ENCODE measurements around the gene CNOT6. TPM values are rescaled to one million over a fixed set of nuclear protein-coding genes. Genes with fewer than 3 reads are reported as not detected.
"Not testable (repeated sequence)": the region's sequence is repeated elsewhere in the genome, so short reads cannot be mapped to it uniquely, and the experiment has no call there.

Gene CNOT6
- total RNA-seq, 2 experiments from 2014 or later, result 34.4 to 43.2 TPM

GRCh38 chr5:180495991-180496741, 2.0 kb downstream of the CNOT6 start:
- ATAC-seq, result no peak
- H3K9me3 Mint-ChIP-seq (ENCODE audit: low read depth), result no peaks in the 10 kb centered on the region
- peak overlapping the region; percentile 18 for H3K4me3 Mint-ChIP-seq
- no peaks in the 10 kb centered on the region for H3K27me3 Mint-ChIP-seq
- peaks cover 41% of the 10 kb centered on the region for H3K4me1 Mint-ChIP-seq
- POLR2A ChIA-PET, result no interaction called here
- no peak overlapping the region for H3K27ac Mint-ChIP-seq
- H3K36me3 Mint-ChIP-seq (ENCODE audit: low read depth), result peaks cover 16% of the 10 kb centered on the region
- DNase-seq, result no peak
- CTCF ChIA-PET, result interaction anchor here (0.6 kb wide), 1 partner anchor 12 kb away, joined by 4 read pairs; no protein-coding TSS in a partner anchor
- intact Hi-C loops (cut with DNase I, micrococcal nuclease), result loop anchor here in 1 of 2 experiments (2.0 to 10.0 kb wide), 4 partner anchors 369 to 941 kb away; partner anchors contain the start of genes RUFY1, SQSTM1 and ZFP62

GRCh38 chr5:180496806-180497205, 2.6 kb downstream of the CNOT6 start:
- DNase-seq; CTCF ChIA-PET; ATAC-seq; H3K9me3 Mint-ChIP-seq (ENCODE audit: low read depth); H3K27me3 Mint-ChIP-seq; H3K27ac Mint-ChIP-seq; POLR2A ChIA-PET; H3K4me3 Mint-ChIP-seq: not testable (repeated sequence)
- intact Hi-C loops (cut with DNase I, micrococcal nuclease), result loop anchor here in 1 of 2 experiments (10.0 kb wide), 2 partner anchors 368 to 942 kb away; partner anchors contain the start of genes RUFY1 and ZFP62
- Mint-ChIP-seq H3K36me3 (ENCODE audit: low read depth) (peaks cover 16% of the 10 kb centered on the region), H3K4me1 (peaks cover 41% of the 10 kb centered on the region)

- intact Hi-C loops (cut with DNase I, micrococcal nuclease), result loop anchor here in 1 of 2 experiments (10.0 kb wide), 2 partner anchors 367 to 943 kb away; partner anchors contain the start of genes RUFY1 and ZFP62
- CTCF ChIA-PET; H3K4me3 Mint-ChIP-seq; ATAC-seq; H3K27me3 Mint-ChIP-seq; DNase-seq; H3K27ac Mint-ChIP-seq; H3K9me3 Mint-ChIP-seq (ENCODE audit: low read depth): not testable (repeated sequence)
- peaks cover 38% of the 10 kb centered on the region for H3K4me1 Mint-ChIP-seq
- POLR2A ChIA-PET, result interaction anchor here (0.7 kb wide), 1 partner anchor 1413 kb away, joined by 6 read pairs; no protein-coding TSS in a partner anchor
- peaks cover 16% of the 10 kb centered on the region for H3K36me3 Mint-ChIP-seq (ENCODE audit: low read depth)
Observed at GRCh38 chr5:180497865-180498264, 3.7 kb downstream of the CNOT6 start.

- H3K9me3 Mint-ChIP-seq (ENCODE audit: low read depth), result no peaks in the 10 kb centered on the region
- H3K4me3 Mint-ChIP-seq, result no peak overlapping the region
- peaks cover 34% of the 10 kb centered on the region for H3K4me1 Mint-ChIP-seq
- H3K36me3 Mint-ChIP-seq (ENCODE audit: low read depth), result peaks cover 16% of the 10 kb centered on the region
- intact Hi-C loops (cut with DNase I, micrococcal nuclease), result loop anchor here in 1 of 2 experiments (10.0 kb wide), 2 partner anchors 366 to 944 kb away; partner anchors contain the start of genes RUFY1 and ZFP62
- H3K27me3 Mint-ChIP-seq, result no peaks in the 10 kb centered on the region
- no peak overlapping the region for H3K27ac Mint-ChIP-seq
- ATAC-seq, result no peak
- no peak for DNase-seq
- CTCF ChIA-PET, result interaction anchor here (0.6 kb wide), 1 partner anchor 19 kb away, joined by 3 read pairs; no protein-coding TSS in a partner anchor
- POLR2A ChIA-PET, result no interaction called here
Observed at GRCh38 chr5:180498378-180498777, 4.2 kb downstream of the CNOT6 start.

GRCh38 chr5:180499684-180500083, 5.5 kb downstream of the CNOT6 start:
- Mint-ChIP-seq H3K36me3 (ENCODE audit: low read depth) (peaks cover 20% of the 10 kb centered on the region), H3K27me3 (no peaks in the 10 kb centered on the region)
- no peak for DNase-seq

GRCh38 chr5:180500300-180500699, 6.1 kb downstream of the CNOT6 start:
- H3K27me3 Mint-ChIP-seq; H3K27ac Mint-ChIP-seq; POLR2A ChIA-PET; H3K4me3 Mint-ChIP-seq; DNase-seq; intact Hi-C loops (cut with DNase I, micrococcal nuclease); ATAC-seq; H3K9me3 Mint-ChIP-seq (ENCODE audit: low read depth): not testable (repeated sequence)
- CTCF ChIA-PET, result interaction anchor here (0.8 to 1.1 kb wide), 2 partner anchors 18 to 306 kb away, joined by 3 read pairs; no protein-coding TSS in a partner anchor
- peaks cover 20% of the 10 kb centered on the region for H3K36me3 Mint-ChIP-seq (ENCODE audit: low read depth)
- peaks cover 35% of the 10 kb centered on the region for H3K4me1 Mint-ChIP-seq

More at GRCh38 chr5:180499684-180500083, 5.5 kb downstream of the CNOT6 start:
- intact Hi-C loops (cut with DNase I, micrococcal nuclease), result loop anchor here in 1 of 2 experiments (10.0 kb wide), 2 partner anchors 365 to 945 kb away; partner anchors contain the start of genes RUFY1 and ZFP62
- H3K9me3 Mint-ChIP-seq (ENCODE audit: low read depth), result no peaks in the 10 kb centered on the region
- no peak overlapping the region for H3K4me3 Mint-ChIP-seq
- CTCF ChIA-PET, result interaction anchor here (0.8 to 1.1 kb wide), 4 partner anchors 9 to 376 kb away, joined by 3 read pairs; no protein-coding TSS in a partner anchor
- POLR2A ChIA-PET, result no interaction called here
- H3K27ac Mint-ChIP-seq, result no peak overlapping the region
- H3K4me1 Mint-ChIP-seq, result peaks cover 36% of the 10 kb centered on the region
- ATAC-seq, result no peak

GRCh38 chr5:180507661-180508060, 13.5 kb downstream of the CNOT6 start:
- no peaks in the 10 kb centered on the region for H3K27me3 Mint-ChIP-seq
- POLR2A ChIA-PET, result no interaction called here
- no peak overlapping the region for H3K4me3 Mint-ChIP-seq
- CTCF ChIA-PET, result no interaction called here
- H3K36me3 Mint-ChIP-seq (ENCODE audit: low read depth), result peaks cover 27% of the 10 kb centered on the region
- intact Hi-C loops (cut with DNase I, micrococcal nuclease), result no loop called here
- no peak for ATAC-seq
- no peak for DNase-seq
- H3K4me1 Mint-ChIP-seq, result peaks cover 31% of the 10 kb centered on the region
- no peaks in the 10 kb centered on the region for H3K9me3 Mint-ChIP-seq (ENCODE audit: low read depth)
- H3K27ac Mint-ChIP-seq, result no peak overlapping the region

- Mint-ChIP-seq H3K27ac (no peak overlapping the region), H3K4me1 (peaks cover 42% of the 10 kb centered on the region), H3K27me3 (no peaks in the 10 kb centered on the region), H3K4me3 (no peak overlapping the region), H3K36me3 (ENCODE audit: low read depth) (peaks cover 10% of the 10 kb centered on the region), H3K9me3 (ENCODE audit: low read depth) (no peaks in the 10 kb centered on the region)
- DNase-seq (no peak), ATAC-seq (no peak)
- ChIA-PET POLR2A (no interaction called here), CTCF (interaction anchor here (0.7 kb wide), 1 partner anchor 396 kb away, joined by 3 read pairs; no protein-coding TSS in a partner anchor)
- intact Hi-C loops (cut with DNase I, micrococcal nuclease), result no loop called here
Observed at GRCh38 chr5:180515294-180515693, 21.1 kb downstream of the CNOT6 start.

GRCh38 chr5:180515974-180516373, 21.8 kb downstream of the CNOT6 start:
- DNase-seq; POLR2A ChIA-PET; H3K27ac Mint-ChIP-seq; ATAC-seq; H3K27me3 Mint-ChIP-seq; CTCF ChIA-PET; intact Hi-C loops (cut with DNase I, micrococcal nuclease); H3K4me3 Mint-ChIP-seq; H3K9me3 Mint-ChIP-seq (ENCODE audit: low read depth): not testable (repeated sequence)
- H3K36me3 Mint-ChIP-seq (ENCODE audit: low read depth), result peaks cover 13% of the 10 kb centered on the region
- peaks cover 43% of the 10 kb centered on the region for H3K4me1 Mint-ChIP-seq

- Mint-ChIP-seq H3K27me3 (no peaks in the 10 kb centered on the region), H3K27ac (no peak overlapping the region), H3K4me1 (peaks cover 48% of the 10 kb centered on the region), H3K4me3 (no peak overlapping the region), H3K9me3 (ENCODE audit: low read depth) (no peaks in the 10 kb centered on the region), H3K36me3 (ENCODE audit: low read depth) (peaks cover 13% of the 10 kb centered on the region)
- intact Hi-C loops (cut with DNase I, micrococcal nuclease), result no loop called here
- DNase-seq, result no peak
- ChIA-PET CTCF (no interaction called here), POLR2A (no interaction called here)
- no peak for ATAC-seq
Observed at GRCh38 chr5:180516440-180516839, 22.3 kb downstream of the CNOT6 start.

GRCh38 chr5:180519098-180519497, 24.9 kb downstream of the CNOT6 start:
- H3K27ac Mint-ChIP-seq, result no peak overlapping the region
- POLR2A ChIA-PET, result no interaction called here
- no peaks in the 10 kb centered on the region for H3K9me3 Mint-ChIP-seq (ENCODE audit: low read depth)
- H3K36me3 Mint-ChIP-seq (ENCODE audit: low read depth), result peaks cover 7% of the 10 kb centered on the region
- intact Hi-C loops (cut with DNase I, micrococcal nuclease), result no loop called here
- peaks cover 69% of the 10 kb centered on the region for H3K4me1 Mint-ChIP-seq
- ATAC-seq (no peak), DNase-seq (no peak)
- CTCF ChIA-PET, result interaction anchor here (0.5 to 1.2 kb wide), 2 partner anchors 18 to 42 kb away, joined by 3 read pairs; no protein-coding TSS in a partner anchor
- no peak overlapping the region for H3K4me3 Mint-ChIP-seq
- no peaks in the 10 kb centered on the region for H3K27me3 Mint-ChIP-seq

Data from activated CD4-positive, alpha-beta T cell treated with anti-CD3 and anti-CD28 coated beads for 36 hours (primary cell).